Measurements from ENCODE around the gene ASRGL1. TPM values are rescaled to one million over a fixed set of nuclear protein-coding genes. Genes with fewer than 3 reads are reported as not detected.
A peak's percentile ranks its signal among the peaks of the same experiment; 100 is the strongest.

ASRGL1 gene
- total and polyA plus RNA-seq, 12 donors = 1.3 to 9.1 (median 3.1) TPM

GRCh38 chr11:62433141-62433903 lies 96.1 kb downstream of the ASRGL1 start:
- Histone ChIP-seq H3K27me3 (no peaks in the 10 kb centered on the region), H3K27ac (peak overlapping the region in 7 of 10 donors; percentile 20 to 78 (median 67)), H3K4me1 (peaks cover 7 to 77% (median 31%) of the 10 kb centered on the region in 9 donors), H3K9me3 (no peaks in the 10 kb centered on the region), H3K36me3 (no peaks in the 10 kb centered on the region), H3K4me3 (peak overlapping the region in 4 of 10 donors; percentile 0 to 26 (median 14))
- ATAC-seq (peak in 5 of 8 donors; percentile 16 to 65 (median 42)), DNase-seq (no peak)
- intact Hi-C loops (cut with DNase I) = loop anchor here in 2 of 10 donors (5.0 to 10.0 kb wide), 3 partner anchors 41 to 74 kb away; no protein-coding TSS in a partner anchor
- TF ChIP-seq, protein P1, sequence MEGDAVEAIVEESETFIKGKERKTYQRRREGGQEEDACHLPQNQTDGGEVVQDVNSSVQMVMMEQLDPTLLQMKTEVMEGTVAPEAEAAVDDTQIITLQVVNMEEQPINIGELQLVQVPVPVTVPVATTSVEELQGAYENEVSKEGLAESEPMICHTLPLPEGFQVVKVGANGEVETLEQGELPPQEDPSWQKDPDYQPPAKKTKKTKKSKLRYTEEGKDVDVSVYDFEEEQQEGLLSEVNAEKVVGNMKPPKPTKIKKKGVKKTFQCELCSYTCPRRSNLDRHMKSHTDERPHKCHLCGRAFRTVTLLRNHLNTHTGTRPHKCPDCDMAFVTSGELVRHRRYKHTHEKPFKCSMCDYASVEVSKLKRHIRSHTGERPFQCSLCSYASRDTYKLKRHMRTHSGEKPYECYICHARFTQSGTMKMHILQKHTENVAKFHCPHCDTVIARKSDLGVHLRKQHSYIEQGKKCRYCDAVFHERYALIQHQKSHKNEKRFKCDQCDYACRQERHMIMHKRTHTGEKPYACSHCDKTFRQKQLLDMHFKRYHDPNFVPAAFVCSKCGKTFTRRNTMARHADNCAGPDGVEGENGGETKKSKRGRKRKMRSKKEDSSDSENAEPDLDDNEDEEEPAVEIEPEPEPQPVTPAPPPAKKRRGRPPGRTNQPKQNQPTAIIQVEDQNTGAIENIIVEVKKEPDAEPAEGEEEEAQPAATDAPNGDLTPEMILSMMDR (IDR thresholded peaks at IDR 0.05) = peak in 1 of 9 donors; percentile 30
- 60 to 61% methylated on average over 16 of the region's 16 CpGs for WGBS, 2 donors

GRCh38 chr11:62433904-62434276 lies 96.6 kb downstream of the ASRGL1 start:
- ATAC-seq = peak in 6 of 8 donors; percentile 21 to 76 (median 56)
- Histone ChIP-seq H3K4me1 (peaks cover 7 to 72% (median 31%) of the 10 kb centered on the region in 9 donors), H3K9me3 (no peaks in the 10 kb centered on the region), H3K27ac (peak overlapping the region; percentile 20 to 78 (median 55)), H3K4me3 (peak overlapping the region in 4 of 10 donors; percentile 0 to 26 (median 14)), H3K27me3 (no peaks in the 10 kb centered on the region), H3K36me3 (no peaks in the 10 kb centered on the region)
- TF ChIP-seq, protein P1 (IDR thresholded peaks at IDR 0.05) = no peak
- WGBS, 2 donors = 53 to 69% methylated on average over 6 of the region's 6 CpGs
- intact Hi-C loops (cut with DNase I) = loop anchor here in 2 of 10 donors (5.0 to 10.0 kb wide), 3 partner anchors 42 to 73 kb away; no protein-coding TSS in a partner anchor
- DNase-seq = no peak

DNA sequence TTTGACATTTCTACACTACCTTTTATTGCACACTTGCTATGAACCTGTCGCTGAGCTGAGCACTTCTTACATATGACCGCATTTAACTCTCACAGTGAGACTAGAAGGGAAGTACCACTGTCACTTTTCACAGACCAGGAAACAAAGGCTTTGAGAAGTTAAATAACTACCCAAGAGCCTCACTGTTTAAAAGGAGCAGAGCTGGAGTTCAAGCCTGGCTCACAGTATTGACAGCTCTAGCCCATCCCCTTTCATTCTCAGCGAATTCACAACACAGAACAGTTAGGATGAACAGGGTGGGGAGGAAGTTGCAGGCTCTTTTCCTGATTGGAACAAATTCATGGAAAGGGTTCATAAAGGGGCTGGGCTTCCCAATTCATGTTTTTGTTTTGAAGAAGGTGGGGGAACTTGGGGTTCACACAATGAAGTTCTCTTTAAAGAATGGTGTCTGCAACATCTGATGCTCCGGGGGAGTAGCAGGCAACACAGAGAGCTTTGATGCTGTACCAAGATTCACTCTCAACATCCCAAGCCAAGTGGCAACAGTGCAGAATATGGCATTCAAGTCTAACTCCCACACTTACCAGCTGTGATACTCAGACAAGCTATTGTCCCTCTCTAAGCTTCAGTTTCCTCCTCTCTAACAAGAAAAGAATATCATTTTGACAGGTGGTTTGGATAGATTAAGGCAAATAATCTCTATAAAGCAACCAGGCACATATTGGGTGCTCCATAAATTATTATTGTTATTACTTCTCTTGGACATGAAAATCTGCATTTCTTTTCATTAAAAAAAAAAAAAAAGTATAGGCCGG lies 98.8 kb downstream of the ASRGL1 start:
- peak in 7 of 8 donors; percentile 15 to 47 (median 32) for ATAC-seq

More for the DNA sequence above, 98.8 kb downstream of the ASRGL1 start:
- Histone ChIP-seq H3K9me3 (no peaks in the 10 kb centered on the region), H3K27ac (peak overlapping the region; percentile 16 to 74 (median 45)), H3K4me1 (peaks cover 15 to 65% (median 48%) of the 10 kb centered on the region in 9 donors), H3K36me3 (no peaks in the 10 kb centered on the region), H3K4me3 (no peak overlapping the region), H3K27me3 (no peaks in the 10 kb centered on the region)
- TF ChIP-seq, protein P1 (IDR thresholded peaks at IDR 0.05) = no peak
- DNase-seq = no peak
- intact Hi-C loops (cut with DNase I) = loop anchor here in 1 of 10 donors (10.0 kb wide), 1 partner anchor 69 kb away; no protein-coding TSS in a partner anchor
- 48 to 57% methylated on average over 5 of the region's 5 CpGs for WGBS, 2 donors

Data from heart right ventricle (tissue), 16 donors.